Left lung (tissue), 10 donors: ENCODE measurements around the gene AQP11. TPM values are rescaled to one million over a fixed set of nuclear protein-coding genes. Genes with fewer than 3 reads are reported as not detected.
"Not testable (repeated sequence)": the region's sequence is repeated elsewhere in the genome, so short reads cannot be mapped to it uniquely, and the experiment has no call there.

Experiments used
- ATAC-seq: fragments of 200-7000 bp; cut with Tn5 transposase; one replicate; pipeline ENCODE4 v1.9.1; 2020; ENCODE audit warnings: moderate library complexity
- DNase-seq, 4 donors: peaks; one replicate each; pipeline ENCODE4 v3.0.0-alpha.2; 2013 to 2020
- H3K27ac ChIP-seq, 2 donors: fragments of 200-600 bp; sonication (generic) in 1 of 2; one replicate each; pipeline versions ENCODE4 v1.5.0 to v1.8.0; 2020 to 2021
- H3K27me3 ChIP-seq, 2 donors: fragments of 200-600 bp; sonication (generic) in 1 of 2; one replicate each; pipeline versions ENCODE4 v1.5.0 to v1.8.0; 2020 to 2021
- H3K36me3 ChIP-seq, 2 donors: fragments of 200-600 bp; sonication (generic) in 1 of 2; one replicate each; pipeline versions ENCODE4 v1.5.0 to v1.8.0; 2020 to 2021
- H3K4me1 ChIP-seq, 2 donors: fragments of 200-600 bp; one replicate each; pipeline ENCODE4 v1.8.0; 2021
- H3K4me3 ChIP-seq, 2 donors: fragments of 200-600 bp; sonication (generic) in 1 of 2; one replicate each; pipeline versions ENCODE4 v1.5.0 to v1.8.0; 2020 to 2021; ENCODE audit warnings: mild to moderate bottlenecking in 1 of 2
- H3K9me3 ChIP-seq, 2 donors: fragments of 200-600 bp; sonication (generic) in 1 of 2; one replicate each; pipeline versions ENCODE4 v1.5.0 to v1.8.0; 2020 to 2021
- intact Hi-C, 2 donors: fragments of 100-400 bp; cut with DNase I; formaldehyde crosslinking; loops; one replicate each; pipeline versions ENCODE4 v1.11.2 to v1.14.2; 2022
- polyA plus RNA-seq, 6 donors: library from polyadenylated mRNA; unstranded; fragments of 120-200 nt; gene quantifications; one replicate each; pipeline ENCODE4 v1.2.1, GENCODE V29; 2013; ENCODE audit not compliant: insufficient read length in 6 of 6
- total RNA-seq, 2 donors: library from RNA; stranded (reverse); fragmentation: NEBNext Ultra II Directional; extraction: Animal tissue kit (Norgen Biotek cat#: 25700); gene quantifications; one replicate each; pipeline ENCODE4 v1.2.1, GENCODE V29; 2021
- TF ChIP-seq, protein P1 (sequence below), 2 donors: fragments of 200-600 bp; sonication (generic) in 1 of 2; IDR thresholded peaks; one replicate each; pipeline versions ENCODE4 v1.5.0 to v1.8.0; 2021; ENCODE audit warnings: antibody characterized with exemption in 2 of 2
- donor health status: DM: no; HTN: yes; CAD: no.
- donor health status: DM: no; HTN: no; CAD: no.

AQP11 gene
- total and polyA plus RNA-seq, 8 donors = 0.94 to 3.4 (median 3.0) TPM

DNA sequence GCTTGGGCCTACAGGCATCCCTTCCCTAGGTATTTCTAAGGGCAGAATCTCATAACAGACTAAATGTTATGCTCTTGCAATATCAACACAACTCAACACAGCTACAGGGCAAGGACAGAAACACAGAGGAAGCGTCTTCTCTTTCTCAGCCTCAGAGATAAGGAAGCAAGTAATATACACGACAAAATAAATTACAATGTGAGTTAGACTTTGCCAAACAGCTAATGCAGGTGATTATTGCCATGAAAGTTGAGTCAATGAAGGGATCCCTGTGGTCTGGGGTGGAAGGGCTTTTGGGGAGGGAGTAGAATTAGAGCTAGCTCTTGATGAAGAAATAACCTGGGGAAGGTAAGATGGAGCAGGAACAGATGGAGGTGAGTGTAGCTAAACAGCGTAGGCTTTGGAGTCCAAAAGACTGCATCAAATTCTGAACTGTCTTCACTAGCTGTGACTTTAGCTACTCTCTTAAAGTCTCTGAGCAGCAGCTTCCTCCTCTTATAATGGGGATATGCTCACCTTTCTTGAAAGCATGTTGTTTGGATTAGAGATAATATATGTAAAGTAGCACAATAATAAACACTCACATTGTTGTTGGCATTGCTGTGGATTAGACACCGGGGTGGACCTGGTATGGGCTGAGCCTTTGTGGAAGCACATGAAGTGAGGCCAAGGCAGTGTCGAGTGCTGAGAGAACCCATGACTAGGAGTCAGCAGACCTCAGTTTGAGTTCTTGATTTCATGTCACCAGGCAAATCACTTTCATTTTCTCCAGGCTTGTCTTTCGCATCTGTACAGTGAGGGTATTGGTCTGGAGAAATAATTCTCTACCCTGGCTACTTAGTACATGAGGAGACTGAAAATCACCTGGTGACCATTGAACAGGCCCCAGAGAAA, 41.0 kb upstream of the AQP11 start:
- Histone ChIP-seq H3K4me1 (no peaks in the 10 kb centered on the region), H3K27me3 (no peaks in the 10 kb centered on the region), H3K36me3 (no peaks in the 10 kb centered on the region), H3K4me3 (no peak overlapping the region), H3K27ac (no peak overlapping the region), H3K9me3 (no peaks in the 10 kb centered on the region)
- DNase-seq (no peak), ATAC-seq (peak; percentile 25)
- TF ChIP-seq, protein P1, sequence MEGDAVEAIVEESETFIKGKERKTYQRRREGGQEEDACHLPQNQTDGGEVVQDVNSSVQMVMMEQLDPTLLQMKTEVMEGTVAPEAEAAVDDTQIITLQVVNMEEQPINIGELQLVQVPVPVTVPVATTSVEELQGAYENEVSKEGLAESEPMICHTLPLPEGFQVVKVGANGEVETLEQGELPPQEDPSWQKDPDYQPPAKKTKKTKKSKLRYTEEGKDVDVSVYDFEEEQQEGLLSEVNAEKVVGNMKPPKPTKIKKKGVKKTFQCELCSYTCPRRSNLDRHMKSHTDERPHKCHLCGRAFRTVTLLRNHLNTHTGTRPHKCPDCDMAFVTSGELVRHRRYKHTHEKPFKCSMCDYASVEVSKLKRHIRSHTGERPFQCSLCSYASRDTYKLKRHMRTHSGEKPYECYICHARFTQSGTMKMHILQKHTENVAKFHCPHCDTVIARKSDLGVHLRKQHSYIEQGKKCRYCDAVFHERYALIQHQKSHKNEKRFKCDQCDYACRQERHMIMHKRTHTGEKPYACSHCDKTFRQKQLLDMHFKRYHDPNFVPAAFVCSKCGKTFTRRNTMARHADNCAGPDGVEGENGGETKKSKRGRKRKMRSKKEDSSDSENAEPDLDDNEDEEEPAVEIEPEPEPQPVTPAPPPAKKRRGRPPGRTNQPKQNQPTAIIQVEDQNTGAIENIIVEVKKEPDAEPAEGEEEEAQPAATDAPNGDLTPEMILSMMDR (IDR thresholded peaks at IDR 0.05) = no peak
- intact Hi-C loops = no loop called here

DNA sequence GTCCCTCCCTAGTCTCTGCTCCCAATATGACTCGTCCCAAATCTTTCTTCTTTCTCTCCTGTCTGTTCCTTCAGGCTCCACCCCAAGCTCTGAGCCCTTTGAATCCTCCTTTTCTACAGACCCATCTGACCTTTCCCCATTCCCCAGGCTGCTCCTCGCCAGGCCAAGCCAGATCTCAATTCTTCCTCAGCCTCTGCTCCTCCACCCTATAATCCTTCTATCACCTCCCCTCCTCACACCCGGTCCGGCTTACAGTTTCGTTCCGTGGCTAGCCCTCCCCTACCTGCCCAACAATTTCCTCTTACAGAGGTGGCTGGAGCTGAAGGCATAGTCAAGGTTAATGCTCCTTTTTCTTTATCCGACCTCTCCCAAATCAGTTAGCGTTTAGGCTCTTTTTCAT, 38.3 kb upstream of the AQP11 start:
- H3K27ac ChIP-seq, DNase-seq, H3K9me3 ChIP-seq, ATAC-seq, H3K27me3 ChIP-seq, intact Hi-C loops, H3K4me1 ChIP-seq, H3K4me3 ChIP-seq, H3K36me3 ChIP-seq: not testable (repeated sequence)

DNA sequence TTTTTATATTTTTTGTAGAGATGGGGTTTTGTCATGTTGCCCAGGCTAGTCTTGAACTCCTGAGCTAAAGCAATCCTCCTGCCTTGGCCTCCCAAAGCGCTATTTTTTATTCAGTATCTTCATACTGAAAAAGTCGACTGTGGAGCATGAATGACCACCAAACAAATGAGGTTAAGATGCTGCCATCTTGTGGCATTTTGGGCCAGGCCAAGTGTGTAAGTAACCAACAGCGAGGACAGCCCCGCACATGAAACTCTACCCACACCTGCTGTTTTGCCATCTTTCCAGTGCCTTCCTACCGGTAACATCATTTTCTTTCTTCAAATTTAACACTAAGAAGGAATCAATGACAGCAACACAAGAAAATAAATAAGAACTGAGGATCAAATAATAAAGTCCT, 32.2 kb upstream of the AQP11 start:
- ATAC-seq (no peak), DNase-seq (no peak)
- Histone ChIP-seq H3K4me1 (no peaks in the 10 kb centered on the region), H3K27me3 (no peaks in the 10 kb centered on the region), H3K27ac (no peak overlapping the region), H3K36me3 (no peaks in the 10 kb centered on the region), H3K9me3 (no peaks in the 10 kb centered on the region), H3K4me3 (no peak overlapping the region)
- intact Hi-C loops = no loop called here
- TF ChIP-seq, protein P1 (IDR thresholded peaks at IDR 0.05) = no peak

DNA sequence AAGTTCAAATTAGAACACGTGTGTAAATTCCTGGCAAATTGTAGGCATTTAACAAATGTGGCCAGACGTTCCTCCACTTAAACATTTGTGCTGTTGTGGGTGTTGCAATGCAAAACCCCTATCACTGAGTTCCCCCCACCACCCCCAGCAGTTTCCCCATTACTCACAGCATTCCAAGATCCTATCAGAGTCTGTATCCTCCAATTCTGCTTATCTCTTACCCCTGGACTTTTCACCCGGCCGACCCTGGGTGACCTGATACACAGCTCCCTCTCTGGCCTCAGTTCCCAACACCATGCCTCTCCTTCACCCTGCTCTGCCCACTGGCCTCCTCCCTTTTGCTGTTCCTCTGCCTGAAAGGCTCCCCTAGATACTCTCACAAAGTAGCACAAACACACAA, 31.4 kb upstream of the AQP11 start:
- Histone ChIP-seq H3K27me3 (no peaks in the 10 kb centered on the region), H3K27ac (no peak overlapping the region), H3K36me3 (no peaks in the 10 kb centered on the region), H3K4me3 (no peak overlapping the region), H3K9me3 (peaks cover 0 to under 1% of the 10 kb centered on the region in 2 donors), H3K4me1 (no peaks in the 10 kb centered on the region)
- ATAC-seq (no peak), DNase-seq (no peak)
- TF ChIP-seq, protein P1 (IDR thresholded peaks at IDR 0.05) = no peak
- intact Hi-C loops = no loop called here

DNA sequence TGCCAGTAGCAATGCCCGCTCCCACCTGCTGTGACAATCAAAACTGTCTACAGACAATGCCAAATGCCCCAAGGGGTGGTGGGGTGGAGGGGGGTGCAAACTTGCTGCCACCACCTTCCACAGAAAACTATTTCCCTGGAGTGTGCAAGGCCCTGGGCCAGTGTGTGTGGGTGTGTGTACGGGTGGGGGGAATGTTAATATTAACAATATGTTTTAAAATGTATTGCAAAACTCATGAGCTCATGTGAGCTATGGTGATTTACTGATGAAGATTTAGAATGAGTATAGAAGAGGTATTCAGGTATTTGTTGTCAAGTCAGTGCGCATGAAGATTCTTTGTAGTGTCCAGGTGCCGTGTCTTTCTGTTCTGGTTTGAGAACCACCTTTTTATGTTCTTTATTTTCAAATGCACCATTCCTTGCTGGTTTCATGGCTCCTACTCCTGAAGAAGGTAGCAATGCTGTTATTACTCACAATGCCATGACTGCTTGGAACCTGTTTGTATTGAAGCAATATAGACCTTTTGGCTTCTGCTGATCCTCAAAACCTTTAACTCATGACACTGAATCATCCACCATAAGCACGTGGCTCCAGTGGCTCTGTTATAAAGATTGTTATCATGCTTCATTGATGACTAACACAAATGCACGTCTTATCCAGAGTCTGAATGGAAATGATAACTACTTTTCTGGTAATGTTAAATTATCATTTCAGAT, 29.9 kb upstream of the AQP11 start:
- no peak overlapping the region for H3K4me3 ChIP-seq
- DNase-seq (no peak), ATAC-seq (no peak)
- H3K9me3 ChIP-seq = peaks cover 0 to 3% of the 10 kb centered on the region in 2 donors
- no peaks in the 10 kb centered on the region for H3K27me3 ChIP-seq
- no peaks in the 10 kb centered on the region for H3K4me1 ChIP-seq
- intact Hi-C loops = no loop called here
- no peak overlapping the region for H3K27ac ChIP-seq
- TF ChIP-seq, protein P1 (IDR thresholded peaks at IDR 0.05) = no peak
- H3K36me3 ChIP-seq = no peaks in the 10 kb centered on the region
